ENCODE data around the gene COLEC12.

GRCh38 chr18:346600-346999, 153.9 kb downstream of the COLEC12 start:
- TF ChIP-seq CTCF (optimal IDR thresholded peaks at IDR 0.05 in 1 of 3, IDR thresholded peaks at IDR 0.05 in 1 of 3, conservative IDR thresholded peaks at IDR 0.05 in 1 of 3; ENCODE audit: extremely low read depth in 1 of 3, insufficient read depth in 2 of 3, low read length in 3 of 3) (no peak), EZH2 (IDR thresholded peaks at IDR 0.05; ENCODE audit: low read length) (no peak)

All from keratinocyte (primary cell).